Measurements from ENCODE around the gene TSPAN17. TPM values are rescaled to one million over a fixed set of nuclear protein-coding genes. Genes with fewer than 3 reads are reported as not detected.

TSPAN17 gene
- total and polyA plus RNA-seq, 2 experiments from 2014 or later = 11.7 to 52.1 TPM

DNA sequence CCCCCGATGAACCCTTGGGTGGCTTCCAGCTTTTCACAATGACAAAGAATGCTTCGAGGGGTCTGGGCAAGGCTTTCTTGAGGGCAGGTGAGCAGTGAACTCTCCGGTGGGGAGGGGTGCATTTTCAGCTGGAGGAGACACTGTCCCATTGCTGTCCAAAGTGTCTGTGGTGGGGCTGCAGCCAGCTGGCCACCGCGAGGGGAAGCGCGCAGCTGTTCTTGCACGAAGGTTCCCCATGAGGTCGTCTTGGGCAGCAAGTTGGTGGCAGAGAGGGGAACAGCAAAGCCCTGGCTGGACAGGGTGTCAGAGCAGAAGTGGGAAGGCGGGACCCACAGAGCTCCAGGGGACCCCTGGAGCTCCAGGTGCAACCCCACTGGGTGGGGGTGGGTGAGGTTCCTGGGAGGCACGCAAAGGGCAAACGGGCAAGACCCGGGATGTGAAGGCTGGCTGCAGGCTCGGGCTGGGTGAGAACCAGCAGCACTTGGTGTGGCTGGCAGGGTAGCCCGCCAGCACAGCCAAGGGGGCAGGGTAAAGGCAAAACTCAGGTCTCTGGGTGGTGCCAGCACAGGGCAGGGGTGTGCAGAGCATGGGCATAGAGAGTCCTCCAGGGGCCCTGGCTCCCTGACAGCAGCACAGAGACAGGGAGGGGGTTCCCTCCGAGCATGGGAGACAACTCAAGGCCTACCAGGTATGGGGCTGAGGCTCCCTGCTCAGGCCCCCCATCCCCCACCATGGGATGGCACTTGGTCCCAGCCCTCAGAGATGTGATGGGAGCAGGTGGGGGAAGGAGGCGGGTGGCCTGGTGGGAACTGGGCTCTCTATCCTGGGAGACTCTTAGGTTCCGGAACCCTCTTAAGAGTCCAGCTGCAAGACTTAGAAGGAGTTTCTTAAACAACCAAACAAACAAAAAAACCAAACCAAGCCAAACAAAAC, 26.6 kb downstream of the TSPAN17 start (continued):
- TF ChIP-seq, protein P1, sequence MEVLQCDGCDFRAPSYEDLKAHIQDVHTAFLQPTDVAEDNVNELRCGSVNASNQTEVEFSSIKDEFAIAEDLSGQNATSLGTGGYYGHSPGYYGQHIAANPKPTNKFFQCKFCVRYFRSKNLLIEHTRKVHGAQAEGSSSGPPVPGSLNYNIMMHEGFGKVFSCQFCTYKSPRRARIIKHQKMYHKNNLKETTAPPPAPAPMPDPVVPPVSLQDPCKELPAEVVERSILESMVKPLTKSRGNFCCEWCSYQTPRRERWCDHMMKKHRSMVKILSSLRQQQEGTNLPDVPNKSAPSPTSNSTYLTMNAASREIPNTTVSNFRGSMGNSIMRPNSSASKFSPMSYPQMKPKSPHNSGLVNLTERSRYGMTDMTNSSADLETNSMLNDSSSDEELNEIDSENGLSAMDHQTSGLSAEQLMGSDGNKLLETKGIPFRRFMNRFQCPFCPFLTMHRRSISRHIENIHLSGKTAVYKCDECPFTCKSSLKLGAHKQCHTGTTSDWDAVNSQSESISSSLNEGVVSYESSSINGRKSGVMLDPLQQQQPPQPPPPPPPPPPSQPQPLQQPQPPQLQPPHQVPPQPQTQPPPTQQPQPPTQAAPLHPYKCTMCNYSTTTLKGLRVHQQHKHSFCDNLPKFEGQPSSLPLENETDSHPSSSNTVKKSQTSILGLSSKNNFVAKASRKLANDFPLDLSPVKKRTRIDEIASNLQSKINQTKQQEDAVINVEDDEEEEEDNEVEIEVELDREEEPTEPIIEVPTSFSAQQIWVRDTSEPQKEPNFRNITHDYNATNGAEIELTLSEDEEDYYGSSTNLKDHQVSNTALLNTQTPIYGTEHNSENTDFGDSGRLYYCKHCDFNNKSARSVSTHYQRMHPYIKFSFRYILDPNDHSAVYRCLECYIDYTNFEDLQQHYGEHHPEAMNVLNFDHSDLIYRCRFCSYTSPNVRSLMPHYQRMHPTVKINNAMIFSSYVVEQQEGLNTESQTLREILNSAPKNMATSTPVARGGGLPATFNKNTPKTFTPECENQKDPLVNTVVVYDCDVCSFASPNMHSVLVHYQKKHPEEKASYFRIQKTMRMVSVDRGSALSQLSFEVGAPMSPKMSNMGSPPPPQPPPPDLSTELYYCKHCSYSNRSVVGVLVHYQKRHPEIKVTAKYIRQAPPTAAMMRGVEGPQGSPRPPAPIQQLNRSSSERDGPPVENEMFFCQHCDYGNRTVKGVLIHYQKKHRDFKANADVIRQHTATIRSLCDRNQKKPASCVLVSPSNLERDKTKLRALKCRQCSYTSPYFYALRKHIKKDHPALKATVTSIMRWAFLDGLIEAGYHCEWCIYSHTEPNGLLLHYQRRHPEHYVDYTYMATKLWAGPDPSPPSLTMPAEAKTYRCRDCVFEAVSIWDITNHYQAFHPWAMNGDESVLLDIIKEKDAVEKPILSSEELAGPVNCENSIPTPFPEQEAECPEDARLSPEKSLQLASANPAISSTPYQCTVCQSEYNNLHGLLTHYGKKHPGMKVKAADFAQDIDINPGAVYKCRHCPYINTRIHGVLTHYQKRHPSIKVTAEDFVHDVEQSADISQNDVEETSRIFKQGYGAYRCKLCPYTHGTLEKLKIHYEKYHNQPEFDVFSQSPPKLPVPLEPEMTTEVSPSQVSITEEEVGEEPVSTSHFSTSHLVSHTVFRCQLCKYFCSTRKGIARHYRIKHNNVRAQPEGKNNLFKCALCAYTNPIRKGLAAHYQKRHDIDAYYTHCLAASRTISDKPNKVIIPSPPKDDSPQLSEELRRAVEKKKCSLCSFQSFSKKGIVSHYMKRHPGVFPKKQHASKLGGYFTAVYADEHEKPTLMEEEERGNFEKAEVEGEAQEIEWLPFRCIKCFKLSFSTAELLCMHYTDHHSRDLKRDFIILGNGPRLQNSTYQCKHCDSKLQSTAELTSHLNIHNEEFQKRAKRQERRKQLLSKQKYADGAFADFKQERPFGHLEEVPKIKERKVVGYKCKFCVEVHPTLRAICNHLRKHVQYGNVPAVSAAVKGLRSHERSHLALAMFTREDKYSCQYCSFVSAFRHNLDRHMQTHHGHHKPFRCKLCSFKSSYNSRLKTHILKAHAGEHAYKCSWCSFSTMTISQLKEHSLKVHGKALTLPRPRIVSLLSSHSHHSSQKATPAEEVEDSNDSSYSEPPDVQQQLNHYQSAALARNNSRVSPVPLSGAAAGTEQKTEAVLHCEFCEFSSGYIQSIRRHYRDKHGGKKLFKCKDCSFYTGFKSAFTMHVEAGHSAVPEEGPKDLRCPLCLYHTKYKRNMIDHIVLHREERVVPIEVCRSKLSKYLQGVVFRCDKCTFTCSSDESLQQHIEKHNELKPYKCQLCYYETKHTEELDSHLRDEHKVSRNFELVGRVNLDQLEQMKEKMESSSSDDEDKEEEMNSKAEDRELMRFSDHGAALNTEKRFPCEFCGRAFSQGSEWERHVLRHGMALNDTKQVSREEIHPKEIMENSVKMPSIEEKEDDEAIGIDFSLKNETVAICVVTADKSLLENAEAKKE (CRISPR knock-in tag; IDR thresholded peaks at IDR 0.05) = no peak
- TF ChIP-seq NANOG (IDR thresholded peaks at IDR 0.05; ENCODE audit: borderline replicate concordance) = no peak

DNA sequence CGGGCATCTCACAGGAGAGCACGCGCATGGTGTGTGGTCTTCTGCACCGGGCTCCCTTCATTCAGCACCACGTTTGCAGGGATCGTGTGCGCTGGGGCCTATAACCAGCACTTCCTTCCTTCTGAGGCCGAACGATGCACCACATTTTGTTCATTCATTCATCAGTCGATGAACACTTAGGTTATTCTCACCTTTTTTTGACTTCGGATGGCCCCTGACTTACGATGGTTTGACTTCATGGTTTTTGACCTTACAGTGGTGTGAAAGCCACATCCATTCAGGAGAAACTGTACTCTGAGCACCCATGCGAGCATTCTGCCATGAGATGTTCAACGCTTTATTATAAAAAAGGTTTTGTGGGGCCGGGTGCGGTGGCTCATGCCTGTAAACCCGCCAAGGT, 27.5 kb downstream of the TSPAN17 start:
- no peak overlapping the region for H3K27ac ChIP-seq (ENCODE audit: low read depth)
- H3K27me3 Mint-ChIP-seq (ENCODE audit: insufficient read depth, low read depth, poor library complexity) = peaks cover 22% of the 10 kb centered on the region
- no peak overlapping the region for H3K27ac Mint-ChIP-seq
- H3K79me2 ChIP-seq (replicated peaks; ENCODE audit: insufficient read depth) = no peaks in the 10 kb centered on the region
- H3K9me3 Mint-ChIP-seq = no peaks in the 10 kb centered on the region; the same call in 2 of the 3 replicates
- no peaks in the 10 kb centered on the region for H4K20me1 ChIP-seq (replicated peaks; ENCODE audit: insufficient read depth)
- H3K4me1 ChIP-seq (ENCODE audit: insufficient read depth) = peaks cover 2% of the 10 kb centered on the region
- no peak for TF ChIP-seq EZH2 (IDR thresholded peaks at IDR 0.05; ENCODE audit: low read depth, unreplicated experiment)
- no peak for TF ChIP-seq STAT1 (IDR thresholded peaks at IDR 0.05; ENCODE audit: unreplicated experiment)
- TF ChIP-seq ZNF331 (CRISPR knock-in tag; IDR thresholded peaks at IDR 0.05; ENCODE audit: low read depth) = no peak
- TF ChIP-seq, protein P2, sequence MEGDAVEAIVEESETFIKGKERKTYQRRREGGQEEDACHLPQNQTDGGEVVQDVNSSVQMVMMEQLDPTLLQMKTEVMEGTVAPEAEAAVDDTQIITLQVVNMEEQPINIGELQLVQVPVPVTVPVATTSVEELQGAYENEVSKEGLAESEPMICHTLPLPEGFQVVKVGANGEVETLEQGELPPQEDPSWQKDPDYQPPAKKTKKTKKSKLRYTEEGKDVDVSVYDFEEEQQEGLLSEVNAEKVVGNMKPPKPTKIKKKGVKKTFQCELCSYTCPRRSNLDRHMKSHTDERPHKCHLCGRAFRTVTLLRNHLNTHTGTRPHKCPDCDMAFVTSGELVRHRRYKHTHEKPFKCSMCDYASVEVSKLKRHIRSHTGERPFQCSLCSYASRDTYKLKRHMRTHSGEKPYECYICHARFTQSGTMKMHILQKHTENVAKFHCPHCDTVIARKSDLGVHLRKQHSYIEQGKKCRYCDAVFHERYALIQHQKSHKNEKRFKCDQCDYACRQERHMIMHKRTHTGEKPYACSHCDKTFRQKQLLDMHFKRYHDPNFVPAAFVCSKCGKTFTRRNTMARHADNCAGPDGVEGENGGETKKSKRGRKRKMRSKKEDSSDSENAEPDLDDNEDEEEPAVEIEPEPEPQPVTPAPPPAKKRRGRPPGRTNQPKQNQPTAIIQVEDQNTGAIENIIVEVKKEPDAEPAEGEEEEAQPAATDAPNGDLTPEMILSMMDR (conservative IDR thresholded peaks at IDR 0.05; ENCODE audit: low read depth in 2 of 2) = no peak
- TF ChIP-seq NANOG (IDR thresholded peaks at IDR 0.05; ENCODE audit: borderline replicate concordance) = no peak
- TF ChIP-seq ZNF114 (CRISPR knock-in tag; IDR thresholded peaks at IDR 0.05) = no peak
- no peak for TF ChIP-seq CREB1 (CRISPR knock-in tag; IDR thresholded peaks at IDR 0.05; ENCODE audit: low read depth)
- no peak for TF ChIP-seq JUNB (IDR thresholded peaks at IDR 0.05; ENCODE audit: unreplicated experiment)
- TF ChIP-seq EZH2phosphoT487 (IDR thresholded peaks at IDR 0.05; ENCODE audit: unreplicated experiment) = no peak
- TF ChIP-seq, protein P3, sequence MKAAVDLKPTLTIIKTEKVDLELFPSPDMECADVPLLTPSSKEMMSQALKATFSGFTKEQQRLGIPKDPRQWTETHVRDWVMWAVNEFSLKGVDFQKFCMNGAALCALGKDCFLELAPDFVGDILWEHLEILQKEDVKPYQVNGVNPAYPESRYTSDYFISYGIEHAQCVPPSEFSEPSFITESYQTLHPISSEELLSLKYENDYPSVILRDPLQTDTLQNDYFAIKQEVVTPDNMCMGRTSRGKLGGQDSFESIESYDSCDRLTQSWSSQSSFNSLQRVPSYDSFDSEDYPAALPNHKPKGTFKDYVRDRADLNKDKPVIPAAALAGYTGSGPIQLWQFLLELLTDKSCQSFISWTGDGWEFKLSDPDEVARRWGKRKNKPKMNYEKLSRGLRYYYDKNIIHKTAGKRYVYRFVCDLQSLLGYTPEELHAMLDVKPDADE (IDR thresholded peaks at IDR 0.05) = no peak
- TF ChIP-seq POLR2AphosphoS5 (IDR thresholded peaks at IDR 0.05; ENCODE audit: low read depth) = no peak
- H3K27me3 ChIP-seq (ENCODE audit: insufficient read depth) = peaks cover 9% of the 10 kb centered on the region
- DNase-seq (ENCODE audit: low spot score) = no peak
- no peaks in the 10 kb centered on the region for H3K36me3 Mint-ChIP-seq (ENCODE audit: low read depth)
- ATAC-seq = no peak
- no peak overlapping the region for H3K4me3 Mint-ChIP-seq
- H3K36me3 ChIP-seq (ENCODE audit: insufficient read depth) = no peaks in the 10 kb centered on the region
- H3K9me2 ChIP-seq (ENCODE audit: insufficient read depth) = no peaks in the 10 kb centered on the region
- H3K4me1 Mint-ChIP-seq = peaks cover 34% of the 10 kb centered on the region
- no peaks in the 10 kb centered on the region for H3F3A ChIP-seq (replicated peaks; ENCODE audit: low read depth)
- no peak overlapping the region for H3K4me3 ChIP-seq
- H3K4me2 ChIP-seq = no peak overlapping the region
- no peak overlapping the region for H2AFZ ChIP-seq
